Stimulated activated naive CD4-positive, alpha-beta T cell treated with Interleukin-2 at 50 U/mL for 16 hours (primary cell): ENCODE data around the gene LCAT.

Experiments
- DNase-seq: peaks from one replicate; lab custom pipeline; 2025; lab: John Stamatoyannopoulos, UW

Gene LCAT

DNA sequence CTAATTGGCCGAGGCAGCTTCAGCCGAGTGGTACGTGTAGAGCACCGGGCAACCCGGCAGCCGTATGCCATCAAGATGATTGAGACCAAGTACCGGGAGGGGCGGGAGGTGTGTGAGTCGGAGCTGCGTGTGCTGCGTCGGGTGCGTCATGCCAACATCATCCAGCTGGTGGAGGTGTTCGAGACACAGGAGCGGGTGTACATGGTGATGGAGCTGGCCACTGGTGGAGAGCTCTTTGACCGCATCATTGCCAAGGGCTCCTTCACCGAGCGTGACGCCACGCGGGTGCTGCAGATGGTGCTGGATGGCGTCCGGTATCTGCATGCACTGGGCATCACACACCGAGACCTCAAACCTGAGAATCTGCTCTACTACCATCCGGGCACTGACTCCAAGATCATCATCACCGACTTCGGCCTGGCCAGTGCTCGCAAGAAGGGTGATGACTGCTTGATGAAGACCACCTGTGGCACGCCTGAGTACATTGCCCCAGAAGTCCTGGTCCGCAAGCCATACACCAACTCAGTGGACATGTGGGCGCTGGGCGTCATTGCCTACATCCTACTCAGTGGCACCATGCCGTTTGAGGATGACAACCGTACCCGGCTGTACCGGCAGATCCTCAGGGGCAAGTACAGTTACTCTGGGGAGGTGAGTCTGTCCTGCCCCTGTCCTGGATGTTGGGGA is 34.7 kb downstream of the LCAT start:
- no peak for DNase-seq

DNA sequence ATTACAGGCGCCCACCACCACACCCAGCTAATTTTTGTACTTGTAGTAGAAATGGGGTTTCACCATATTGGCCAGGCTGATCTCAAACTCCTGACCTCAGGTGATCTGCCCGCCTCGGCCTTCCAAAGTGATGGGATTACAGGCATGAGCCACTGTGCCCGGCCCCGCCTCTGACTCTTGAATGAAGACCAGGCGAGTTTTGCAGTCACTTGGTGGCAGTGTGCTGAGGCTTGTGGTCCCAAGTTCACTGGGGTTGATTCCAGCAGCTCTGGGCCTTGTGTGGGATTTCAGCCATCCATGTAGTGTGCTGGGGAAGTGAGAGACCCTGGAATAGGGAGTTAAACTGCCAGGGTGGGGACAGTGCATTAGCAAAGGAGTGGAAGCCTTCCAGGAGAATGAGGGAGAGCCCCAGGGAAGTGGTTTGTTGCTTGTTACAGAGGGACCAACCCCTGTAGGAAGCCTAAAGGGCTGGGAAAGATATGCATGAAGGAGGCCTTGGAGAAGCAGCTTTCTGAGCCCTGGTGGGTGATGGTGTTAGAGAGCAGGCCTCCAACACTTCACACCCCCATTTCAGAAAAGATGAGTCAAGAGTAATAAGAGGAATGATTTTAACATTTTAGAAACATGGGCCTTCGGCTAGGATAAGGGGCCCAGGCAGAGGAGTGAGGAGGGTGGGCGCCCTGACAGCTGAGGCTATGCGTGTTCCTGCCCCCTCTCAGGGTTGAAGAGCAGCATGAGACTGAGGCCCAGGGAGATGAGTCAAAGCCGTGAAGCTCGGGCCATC is 36.3 kb downstream of the LCAT start:
- no peak for DNase-seq

DNA sequence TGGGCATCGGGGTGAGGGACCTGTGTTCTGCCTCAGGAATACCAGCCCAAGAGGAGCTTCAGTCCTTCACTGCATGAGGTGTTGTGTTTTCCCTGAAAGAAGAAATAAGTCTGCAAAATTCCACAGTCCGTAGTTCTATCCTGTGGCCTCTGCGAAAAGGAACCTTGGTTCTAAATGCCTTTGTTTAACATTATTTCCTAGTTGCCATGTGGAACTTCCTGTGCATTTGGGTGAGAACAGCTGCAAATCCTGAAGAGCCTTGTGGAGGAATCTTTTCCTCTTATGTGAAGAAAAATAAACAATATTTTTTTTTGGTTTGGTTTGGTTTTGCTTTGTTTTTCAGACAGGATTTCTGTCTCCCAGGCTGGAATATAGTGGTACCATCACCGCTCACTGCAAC is 41.1 kb downstream of the LCAT start:
- DNase-seq, result no peak

DNA sequence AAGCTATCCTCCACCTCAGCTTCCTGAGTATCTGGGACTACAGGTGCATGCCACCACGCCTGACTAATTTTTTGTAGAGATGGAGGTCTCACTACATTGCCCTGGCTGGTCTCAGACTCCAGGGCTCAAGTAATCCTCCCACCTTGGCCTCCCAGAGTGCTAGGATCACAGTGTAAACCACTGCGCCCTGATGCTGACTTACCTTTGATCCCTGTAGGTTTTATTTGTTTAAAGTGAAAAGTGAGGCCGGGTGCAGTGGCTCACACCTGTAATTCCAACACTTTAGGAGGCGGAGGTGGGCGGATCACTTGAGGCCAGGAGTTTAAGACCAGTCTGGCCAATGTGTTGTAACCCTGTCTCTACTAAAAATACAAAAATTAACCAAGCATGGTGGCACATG is 42.2 kb downstream of the LCAT start:
- DNase-seq, result no peak

DNA sequence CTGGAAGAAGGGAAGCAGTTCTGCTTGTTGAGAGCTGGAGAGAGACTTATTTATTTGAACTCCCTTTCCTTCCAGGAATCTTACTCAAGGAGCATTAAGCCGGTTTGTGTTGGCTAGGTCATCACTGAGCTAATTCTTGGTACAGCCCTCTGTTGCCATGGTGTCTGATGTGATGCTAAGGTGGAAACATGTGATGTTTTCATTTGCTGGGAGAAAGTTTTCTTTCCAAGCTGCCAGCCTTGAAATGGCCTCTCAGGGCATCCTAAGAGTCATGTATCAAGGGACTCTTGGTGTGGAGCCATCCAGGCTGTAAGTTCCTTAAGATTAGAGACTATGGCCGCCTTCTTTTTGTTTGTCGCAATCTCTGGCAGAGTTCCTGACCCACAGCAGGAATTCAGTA is 46.7 kb downstream of the LCAT start:
- DNase-seq, result no peak

DNA sequence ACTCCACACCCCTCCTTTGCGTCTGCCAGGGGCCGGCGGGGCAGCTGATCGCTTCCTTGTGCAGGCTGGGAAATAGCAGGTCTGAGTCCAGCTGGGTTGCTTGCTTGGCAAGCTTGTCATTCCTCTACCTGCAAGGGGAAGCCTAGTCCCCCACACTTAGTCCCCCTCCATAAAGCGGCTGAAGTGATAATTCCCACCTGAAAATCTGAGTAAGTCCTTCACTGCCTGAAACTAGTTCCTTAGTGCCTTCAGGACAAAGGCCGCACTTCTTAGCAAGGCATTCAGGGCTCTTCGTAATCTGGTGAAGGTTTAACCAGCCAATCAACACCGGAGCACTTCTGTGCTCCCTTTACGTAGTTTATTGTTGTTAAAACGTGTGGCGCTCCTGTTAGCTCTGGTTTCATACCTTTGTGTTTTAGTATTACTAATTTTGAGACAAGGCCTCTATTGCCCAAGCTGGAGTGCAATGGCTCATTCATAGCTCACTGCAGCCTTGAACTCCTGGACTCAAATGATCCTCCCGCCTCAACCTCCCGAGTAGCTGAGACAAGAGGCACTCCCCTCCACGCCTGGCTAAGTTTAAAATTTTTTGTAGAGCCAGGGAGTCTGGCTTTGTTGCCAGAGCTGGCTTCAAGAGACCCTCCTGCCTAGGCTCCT is 50.0 kb downstream of the LCAT start:
- DNase-seq, result no peak

DNA sequence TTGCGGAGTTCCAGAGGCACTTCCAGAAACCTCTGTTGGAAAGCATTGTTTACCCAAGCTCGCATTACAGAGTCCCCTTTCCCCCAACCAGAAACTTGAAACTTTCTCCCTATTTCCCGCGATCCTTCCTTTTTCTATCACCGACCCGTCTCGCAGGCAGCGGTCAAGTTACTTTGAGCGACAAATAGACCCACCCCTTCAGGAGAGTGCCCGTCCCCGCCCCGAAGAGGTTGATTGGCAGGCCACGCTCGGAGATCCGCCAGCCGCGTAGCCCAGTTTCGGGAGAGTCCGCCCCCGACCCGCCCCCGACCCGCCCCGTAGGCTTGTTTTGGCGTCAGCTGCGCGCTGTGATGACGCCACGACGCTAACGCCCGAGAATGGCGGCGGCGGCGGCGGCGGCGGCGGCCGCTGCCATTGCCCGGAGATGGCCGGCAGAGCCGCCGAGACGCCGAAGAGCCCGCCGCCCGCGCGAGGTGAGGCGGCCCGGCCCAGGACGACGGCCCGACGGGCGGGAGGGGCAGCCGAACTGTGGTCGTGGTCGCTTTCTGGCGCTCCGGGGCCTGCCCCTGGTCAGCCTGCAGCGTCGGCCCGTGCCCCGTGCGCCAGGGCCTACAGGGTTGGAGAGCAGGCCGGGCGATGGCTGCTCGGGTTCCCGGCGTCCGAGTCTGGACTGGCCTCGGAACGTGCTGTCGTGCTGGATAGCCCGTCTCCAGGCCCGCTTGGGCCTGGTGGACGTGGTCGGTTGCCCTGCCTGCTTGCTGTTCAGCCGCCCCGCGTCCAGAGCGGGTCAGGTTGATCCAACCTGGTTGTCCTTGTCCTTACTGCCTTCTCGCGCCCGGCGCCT is 50.8 kb downstream of the LCAT start, which contains the start of gene PSKH1:
Gene PSKH1 (plus strand): TSS at position 356 of the 844 bp plus-strand sequence. CDS start 15,496 bp downstream, outside the sequence.
- peak; percentile 98 for DNase-seq

DNA sequence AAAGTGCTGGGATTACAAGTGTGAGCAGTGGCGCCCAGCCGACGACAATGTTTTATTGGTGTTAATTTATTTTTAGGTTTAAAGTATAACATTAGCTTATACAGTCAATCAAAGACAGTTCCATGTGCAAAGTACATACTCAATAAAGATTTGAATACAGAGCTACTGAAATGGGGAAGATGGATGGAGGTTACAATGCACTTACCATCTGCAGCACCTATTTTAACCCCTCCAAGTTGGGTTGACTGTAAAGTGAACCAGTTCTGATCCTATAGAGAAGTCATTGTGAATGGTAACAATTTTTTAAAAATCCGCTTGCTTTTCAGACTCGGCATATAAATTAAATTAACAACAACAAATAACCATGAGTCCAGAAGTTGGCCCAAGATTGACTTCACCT is 51.5 kb downstream of the LCAT start:
- DNase-seq, result no peak
